NT2/D1 (cell line): ENCODE measurements around the gene RTP3.

Experiments used
- YY1 ChIP-seq: IDR thresholded peaks from 2 replicates; pipeline ENCODE4 v1.6.1; 2011; ENCODE audit not compliant: insufficient read length, insufficient read depth
- ZNF274 ChIP-seq: IDR thresholded peaks from 2 replicates; pipeline ENCODE4 v1.6.1; 2011; ENCODE audit warnings: mild to moderate bottlenecking, low read depth, low read length

DNA sequence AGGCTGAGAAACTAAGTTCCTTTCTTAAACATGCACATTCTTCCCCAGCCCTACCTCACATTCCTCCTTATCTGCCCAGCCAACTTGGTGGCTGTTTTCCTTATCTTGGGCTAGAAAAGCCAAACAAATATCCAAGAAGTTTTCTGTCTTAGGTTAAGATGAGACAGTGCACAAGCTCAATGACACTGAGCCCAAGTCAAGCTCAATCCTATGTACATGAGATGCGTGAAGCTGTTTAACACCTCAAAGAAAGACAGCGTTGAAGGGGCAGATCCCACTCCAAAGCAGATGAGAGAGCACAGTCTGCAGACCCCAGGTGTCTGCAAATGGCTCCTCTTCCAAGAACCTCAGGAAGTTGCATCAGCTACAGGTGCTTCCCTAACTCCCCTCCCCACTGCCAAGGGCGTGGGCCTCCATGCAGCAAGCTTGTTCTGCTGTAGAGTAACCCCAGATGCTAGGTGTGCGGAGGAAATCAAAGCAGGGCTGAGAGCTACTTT is 51.7 kb downstream of the RTP3 start:
- TF ChIP-seq ZNF274, result no peak
- TF ChIP-seq YY1, result no peak
